Measurements from ENCODE around the gene RAD9A.

DNA sequence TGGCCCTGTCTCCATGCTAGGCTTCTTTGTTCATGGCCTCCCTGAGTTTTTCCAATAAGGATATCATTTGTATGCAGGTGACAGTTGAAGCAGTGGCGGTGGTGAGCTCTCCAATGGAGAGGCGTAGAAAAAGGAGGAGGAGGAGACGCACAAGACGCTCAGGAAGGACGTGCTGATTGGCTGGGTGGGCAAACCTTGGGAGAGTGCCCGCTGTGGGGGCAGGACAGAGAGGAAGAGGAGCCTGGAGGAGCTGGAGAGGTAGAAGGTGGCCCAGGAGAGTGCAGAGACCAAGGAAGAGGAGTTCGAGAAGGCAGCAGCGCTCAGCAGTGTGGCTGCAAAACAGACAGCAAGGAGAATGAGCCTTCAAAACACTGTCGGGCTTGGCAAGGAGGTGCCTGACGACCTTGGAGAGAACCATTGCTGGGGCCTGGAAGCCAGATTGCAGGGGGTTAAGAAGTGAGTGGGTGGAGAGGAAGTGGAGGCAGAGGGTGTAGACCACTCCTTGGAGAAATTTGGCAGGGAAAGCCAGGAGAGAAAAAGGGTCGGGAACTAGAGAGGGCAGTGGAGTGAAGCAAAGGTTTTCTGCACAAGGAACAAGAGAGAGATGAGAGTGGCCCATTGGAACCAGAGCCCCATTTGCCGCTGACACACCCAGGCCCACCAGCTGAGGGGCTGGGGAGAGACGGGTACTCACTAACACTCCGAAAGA, 25.9 kb upstream of the RAD9A start:
- TF ChIP-seq, protein P1, sequence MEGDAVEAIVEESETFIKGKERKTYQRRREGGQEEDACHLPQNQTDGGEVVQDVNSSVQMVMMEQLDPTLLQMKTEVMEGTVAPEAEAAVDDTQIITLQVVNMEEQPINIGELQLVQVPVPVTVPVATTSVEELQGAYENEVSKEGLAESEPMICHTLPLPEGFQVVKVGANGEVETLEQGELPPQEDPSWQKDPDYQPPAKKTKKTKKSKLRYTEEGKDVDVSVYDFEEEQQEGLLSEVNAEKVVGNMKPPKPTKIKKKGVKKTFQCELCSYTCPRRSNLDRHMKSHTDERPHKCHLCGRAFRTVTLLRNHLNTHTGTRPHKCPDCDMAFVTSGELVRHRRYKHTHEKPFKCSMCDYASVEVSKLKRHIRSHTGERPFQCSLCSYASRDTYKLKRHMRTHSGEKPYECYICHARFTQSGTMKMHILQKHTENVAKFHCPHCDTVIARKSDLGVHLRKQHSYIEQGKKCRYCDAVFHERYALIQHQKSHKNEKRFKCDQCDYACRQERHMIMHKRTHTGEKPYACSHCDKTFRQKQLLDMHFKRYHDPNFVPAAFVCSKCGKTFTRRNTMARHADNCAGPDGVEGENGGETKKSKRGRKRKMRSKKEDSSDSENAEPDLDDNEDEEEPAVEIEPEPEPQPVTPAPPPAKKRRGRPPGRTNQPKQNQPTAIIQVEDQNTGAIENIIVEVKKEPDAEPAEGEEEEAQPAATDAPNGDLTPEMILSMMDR (conservative IDR thresholded peaks at IDR 0.05; ENCODE audit: low read depth, low read length), result no peak
- TF ChIP-seq, protein P2, sequence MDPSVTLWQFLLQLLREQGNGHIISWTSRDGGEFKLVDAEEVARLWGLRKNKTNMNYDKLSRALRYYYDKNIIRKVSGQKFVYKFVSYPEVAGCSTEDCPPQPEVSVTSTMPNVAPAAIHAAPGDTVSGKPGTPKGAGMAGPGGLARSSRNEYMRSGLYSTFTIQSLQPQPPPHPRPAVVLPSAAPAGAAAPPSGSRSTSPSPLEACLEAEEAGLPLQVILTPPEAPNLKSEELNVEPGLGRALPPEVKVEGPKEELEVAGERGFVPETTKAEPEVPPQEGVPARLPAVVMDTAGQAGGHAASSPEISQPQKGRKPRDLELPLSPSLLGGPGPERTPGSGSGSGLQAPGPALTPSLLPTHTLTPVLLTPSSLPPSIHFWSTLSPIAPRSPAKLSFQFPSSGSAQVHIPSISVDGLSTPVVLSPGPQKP (IDR thresholded peaks at IDR 0.05; ENCODE audit: borderline replicate concordance, low read depth, low read length), result no peak
- TF ChIP-seq POLR2A (IDR thresholded peaks at IDR 0.05; ENCODE audit: low read depth, low read length) (no peak), RAD21 (IDR thresholded peaks at IDR 0.05; ENCODE audit: low read length) (no peak), RCOR1 (IDR thresholded peaks at IDR 0.05; ENCODE audit: insufficient replicate concordance, low read length) (no peak), BHLHE40 (IDR thresholded peaks at IDR 0.05; ENCODE audit: low read depth, low read length) (no peak), RFX5 (IDR thresholded peaks at IDR 0.05; ENCODE audit: low read depth, low read length) (no peak)
- TF ChIP-seq, protein P3, sequence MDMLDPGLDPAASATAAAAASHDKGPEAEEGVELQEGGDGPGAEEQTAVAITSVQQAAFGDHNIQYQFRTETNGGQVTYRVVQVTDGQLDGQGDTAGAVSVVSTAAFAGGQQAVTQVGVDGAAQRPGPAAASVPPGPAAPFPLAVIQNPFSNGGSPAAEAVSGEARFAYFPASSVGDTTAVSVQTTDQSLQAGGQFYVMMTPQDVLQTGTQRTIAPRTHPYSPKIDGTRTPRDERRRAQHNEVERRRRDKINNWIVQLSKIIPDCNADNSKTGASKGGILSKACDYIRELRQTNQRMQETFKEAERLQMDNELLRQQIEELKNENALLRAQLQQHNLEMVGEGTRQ (IDR thresholded peaks at IDR 0.05; ENCODE audit: low read depth, low read length), result no peak
